Panc1 (cell line): ENCODE measurements around the gene COL5A2. TPM values are rescaled to one million over a fixed set of nuclear protein-coding genes. Genes with fewer than 3 reads are reported as not detected.

ENCODE experiments used
- ATAC-seq: fragments of 200-7000 bp; cut with Tn5 transposase; 2 replicates; pipeline ENCODE4 v1.9.1; 2020; ENCODE audit warnings: mild to moderate bottlenecking, moderate library complexity
- BruUV-seq: library from RNA; stranded (reverse); fragments of 400-500 nt; replicated peaks from 2 replicates; lab custom pipeline; 2021; lab: Mats Ljungman, UMichigan
- CTCF ChIA-PET: fragments of 300-600 bp; sonication (Branson Sonifier 250); formaldehyde crosslinking; loops from one replicate; lab custom pipeline; 2022; ENCODE audit warnings: antibody characterized with exemption; lab: Charles Lee
- POLR2A ChIA-PET: fragments of 300-600 bp; sonication (Branson Sonifier 250); formaldehyde crosslinking; loops from one replicate; lab custom pipeline; 2022; ENCODE audit warnings: antibody characterized with exemption; lab: Charles Lee
- DNase-seq: peaks from one replicate; pipeline ENCODE4 v3.0.0-alpha.2; 2010; ENCODE audit warnings: low read depth, low spot score
- H3K27ac ChIP-seq: 2 replicates; pipeline ENCODE4 v1.5.1; 2011; ENCODE audit warnings: mild to moderate bottlenecking, low read length, inconsistent platforms
- H3K27me3 ChIP-seq: fragments of 200-500 bp; sonication (Bioruptor generic); 2 replicates; pipeline ENCODE4 v1.6.0; 2014; ENCODE audit warnings: low read length, inconsistent platforms; ENCODE audit not compliant: control insufficient read depth, insufficient read depth
- H3K36me3 ChIP-seq: fragments of 200-500 bp; sonication (Bioruptor generic); 2 replicates; pipeline ENCODE4 v1.5.1; 2014; ENCODE audit warnings: inconsistent platforms, mild to moderate bottlenecking, low read length, moderate library complexity; ENCODE audit not compliant: control insufficient read depth, insufficient read depth
- H3K4me1 ChIP-seq: 2 replicates; pipeline ENCODE4 v1.5.1; 2011; ENCODE audit warnings: inconsistent platforms, mild to moderate bottlenecking, low read length, moderate library complexity; ENCODE audit not compliant: control insufficient read depth, insufficient read depth
- H3K4me3 ChIP-seq, 2 experiments: 2 replicates each; pipeline ENCODE4 v1.5.1; 2011 to 2012; ENCODE audit warnings: low read depth in 2 of 2, low read length in 2 of 2, mild to moderate bottlenecking in 2 of 2, inconsistent platforms in 1 of 2, moderate library complexity in 1 of 2
- H3K9me3 ChIP-seq: fragments of 200-500 bp; sonication (Bioruptor generic); 2 replicates; pipeline ENCODE4 v1.5.1; 2014; ENCODE audit warnings: low read depth, mild to moderate bottlenecking, inconsistent platforms, low read length, moderate library complexity; ENCODE audit not compliant: control insufficient read depth, insufficient read depth
- CTCF ChIP-seq: fragments of 450-650 bp; IDR thresholded peaks from 2 replicates; pipeline ENCODE4 v1.5.1; 2017; ENCODE audit warnings: mild to moderate bottlenecking
- POLR2AphosphoS5 ChIP-seq: IDR thresholded peaks from 2 replicates; pipeline ENCODE4 v1.6.1; 2012; ENCODE audit warnings: mild to moderate bottlenecking, low read depth, low read length, moderate library complexity
- REST ChIP-seq, 2 experiments: IDR thresholded peaks; 2 replicates each; pipeline ENCODE4 v1.6.1; 2011 to 2012; ENCODE audit warnings: low read depth in 2 of 2, control low read depth in 1 of 2, low read length in 1 of 2, mild to moderate bottlenecking in 1 of 2, moderate library complexity in 1 of 2; ENCODE audit not compliant: insufficient read depth in 1 of 2
- SIN3A ChIP-seq: IDR thresholded peaks from 2 replicates; pipeline ENCODE4 v1.6.1; 2012; ENCODE audit warnings: low read depth, mild to moderate bottlenecking, low read length, moderate library complexity, borderline replicate concordance; ENCODE audit not compliant: insufficient read depth
- TCF7L2 ChIP-seq: IDR thresholded peaks from 2 replicates; pipeline ENCODE4 v1.6.1; 2011; ENCODE audit warnings: mild to moderate bottlenecking, low read depth, low read length, inconsistent platforms
- in situ Hi-C: cut with HindIII; loops from 2 replicates; pipeline ENCODE4 v1.10.0; 2016; ENCODE audit warnings: low sequenced_read_pairs, low pct_unique_long_range_greater_than_20kb
- intact Hi-C: fragments of 100-400 bp; cut with micrococcal nuclease; formaldehyde crosslinking; loops from one replicate; pipeline ENCODE4 v1.10.0; 2022; ENCODE audit not compliant: unreplicated experiment
- total RNA-seq: library from RNA; stranded (reverse); gene quantifications from one replicate; pipeline ENCODE4 v1.2.1, GENCODE V29; 2021; ENCODE audit not compliant: unreplicated experiment

COL5A2 gene
- total RNA-seq, 1 experiment from 2014 or later: 144 TPM

GRCh38 chr2:189144700-189145211, 34.8 kb downstream of the COL5A2 start:
- no peaks in the 10 kb centered on the region for H3K9me3 ChIP-seq
- no peaks in the 10 kb centered on the region for H3K27me3 ChIP-seq
- H3K4me1 ChIP-seq: peaks cover 37% of the 10 kb centered on the region
- ATAC-seq (no peak), DNase-seq (no peak)
- H3K36me3 ChIP-seq: no peaks in the 10 kb centered on the region
- no TSS peak for BruUV-seq
- ChIA-PET POLR2A (no interaction called here), CTCF (interaction anchor here (1.3 kb wide), 1 partner anchor 34 kb away, joined by 3 read pairs; no protein-coding TSS in a partner anchor)
- intact Hi-C loops (no loop called here), in situ Hi-C loops (no loop called here)
- TF ChIP-seq CTCF: no peak
- no peak for TF ChIP-seq POLR2AphosphoS5
- no peak for TF ChIP-seq SIN3A
- TF ChIP-seq REST (IDR thresholded peaks at IDR 0.05; ENCODE audit: insufficient read depth in 1 of 2, low read depth in 2 of 2, low read length in 1 of 2): no peak
- TF ChIP-seq TCF7L2: no peak
- H3K4me3 ChIP-seq: no peak overlapping the region
- peak overlapping the region; percentile 76 for H3K27ac ChIP-seq

- in situ Hi-C loops: no loop called here
- ATAC-seq: no peak
- CTCF ChIA-PET: interaction anchor here (0.5 to 1.3 kb wide), 2 partner anchors 35 to 217 kb away, joined by 3 read pairs; no protein-coding TSS in a partner anchor
Measured at GRCh38 chr2:189143925-189144324, 35.6 kb downstream of the COL5A2 start.

More at GRCh38 chr2:189143925-189144324, 35.6 kb downstream of the COL5A2 start:
- peak overlapping the region; percentile 79 for H3K27ac ChIP-seq
- H3K9me3 ChIP-seq: no peaks in the 10 kb centered on the region
- no peaks in the 10 kb centered on the region for H3K36me3 ChIP-seq
- POLR2A ChIA-PET: no interaction called here
- no peak for DNase-seq
- peaks cover 29% of the 10 kb centered on the region for H3K4me1 ChIP-seq
- H3K27me3 ChIP-seq: no peaks in the 10 kb centered on the region
- no TSS peak for BruUV-seq
- TF ChIP-seq SIN3A (no peak), CTCF (no peak), POLR2AphosphoS5 (no peak), REST (IDR thresholded peaks at IDR 0.05; ENCODE audit: insufficient read depth in 1 of 2, low read depth in 2 of 2, low read length in 1 of 2) (no peak), TCF7L2 (no peak)
- intact Hi-C loops: loop anchor here (1.0 kb wide), 1 partner anchor 142 kb away; no protein-coding TSS in a partner anchor
- H3K4me3 ChIP-seq: no peak overlapping the region
